ENCODE data around the gene NHLRC1.

NHLRC1 gene

GRCh38 chr6:18080544-18080943 lies 41.9 kb downstream of the NHLRC1 start:
- DNase-seq, result no peak

DNA sequence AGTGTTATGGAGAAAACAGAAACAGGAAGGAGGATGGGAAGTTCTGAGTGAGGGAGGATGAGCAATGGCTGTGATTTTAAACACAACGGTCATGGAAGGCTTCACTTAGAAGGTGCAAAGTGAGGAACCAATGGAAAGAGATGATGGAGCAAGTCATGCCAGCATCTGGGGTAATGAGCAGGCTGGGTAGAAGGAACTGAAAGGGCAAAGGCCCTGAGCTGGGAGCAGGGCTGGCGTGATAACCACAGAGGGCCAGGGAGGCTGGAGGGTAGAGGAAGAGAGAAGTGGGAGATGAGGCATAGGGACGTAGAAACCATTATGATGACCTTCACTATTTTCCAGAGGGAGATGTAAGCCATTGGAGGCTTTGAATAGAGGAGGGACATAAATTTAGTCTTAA lies 43.6 kb downstream of the NHLRC1 start:
- no peak for DNase-seq

DNA sequence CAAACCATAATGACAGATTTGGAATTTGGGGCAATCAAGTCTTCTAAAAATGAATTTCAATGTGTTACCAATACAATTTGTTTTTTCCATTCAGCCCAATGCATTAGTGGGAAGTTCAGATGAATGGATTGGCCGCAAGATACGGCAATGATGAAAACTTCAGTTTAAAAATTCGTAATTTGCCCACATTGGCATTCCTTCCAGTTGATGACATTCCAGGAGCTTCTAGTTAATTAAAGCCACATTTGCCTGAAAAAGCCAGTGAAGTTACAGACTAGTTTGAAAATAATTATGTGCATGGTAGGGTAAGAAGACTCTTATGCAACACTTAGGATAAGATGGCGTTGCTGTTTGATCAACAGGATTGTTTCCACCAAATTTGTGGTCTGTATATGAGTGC lies 46.2 kb downstream of the NHLRC1 start:
- DNase-seq, result no peak

- no peak for DNase-seq
These were observed 49.6 kb downstream of the NHLRC1 start for GRCh38 chr6:18072841-18073240.

DNA sequence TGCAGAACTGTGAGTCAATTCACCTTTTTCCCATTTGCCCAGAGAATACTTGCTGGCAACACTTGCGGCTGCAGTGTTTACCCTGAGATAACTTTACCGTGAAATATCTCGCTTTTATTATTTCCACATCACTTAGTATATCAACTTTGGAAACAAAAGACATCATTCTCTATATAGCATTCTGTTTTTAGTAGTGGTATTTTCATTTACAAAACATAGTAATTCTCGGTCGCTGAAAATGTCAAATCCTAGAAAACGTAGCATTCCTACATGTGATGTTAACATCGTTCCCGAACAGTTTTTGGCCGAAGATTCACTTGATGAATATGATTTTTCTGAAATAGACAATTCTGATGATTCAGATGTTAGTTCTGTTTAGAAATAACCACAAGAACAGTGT lies 52.0 kb downstream of the NHLRC1 start:
- DNase-seq, result no peak
